Right kidney (tissue), 1 donor: ENCODE results near the gene NFRKB.
"Not testable (repeated sequence)": the region's sequence is repeated elsewhere in the genome, so short reads cannot be mapped to it uniquely, and the experiment has no call there.

Experiments used
- DNase-seq: peaks from one replicate; pipeline ENCODE4 v3.0.0-alpha.2; 2016

The NFRKB gene

GRCh38 chr11:129894278-129895125 lies 876 bp downstream of the NFRKB start:
- no peak for DNase-seq

GRCh38 chr11:129888451-129888850 lies 6.9 kb downstream of the NFRKB start:
- no peak for DNase-seq

GRCh38 chr11:129885381-129885780 lies 10.0 kb downstream of the NFRKB start:
- no peak for DNase-seq

DNA sequence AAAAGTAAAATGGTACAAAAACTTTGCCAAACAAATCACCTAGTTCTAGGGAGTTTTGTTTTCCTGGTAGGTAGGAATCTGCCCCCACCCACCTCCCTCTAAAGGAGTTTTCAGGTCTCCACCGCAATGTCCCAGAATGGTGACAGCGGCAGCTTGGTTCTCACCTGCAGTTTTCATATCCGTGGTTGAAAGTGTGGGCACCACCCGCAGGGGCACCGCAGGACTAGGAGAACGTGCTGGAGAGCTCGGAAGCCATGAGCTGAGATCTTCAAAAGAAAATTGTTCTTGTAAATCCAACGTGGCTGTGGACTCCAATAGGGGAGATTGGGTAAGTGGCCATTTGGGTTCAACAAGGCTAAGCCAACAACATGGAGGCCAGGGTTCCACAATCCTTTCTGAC lies 10.8 kb downstream of the NFRKB start:
- no peak for DNase-seq

DNA sequence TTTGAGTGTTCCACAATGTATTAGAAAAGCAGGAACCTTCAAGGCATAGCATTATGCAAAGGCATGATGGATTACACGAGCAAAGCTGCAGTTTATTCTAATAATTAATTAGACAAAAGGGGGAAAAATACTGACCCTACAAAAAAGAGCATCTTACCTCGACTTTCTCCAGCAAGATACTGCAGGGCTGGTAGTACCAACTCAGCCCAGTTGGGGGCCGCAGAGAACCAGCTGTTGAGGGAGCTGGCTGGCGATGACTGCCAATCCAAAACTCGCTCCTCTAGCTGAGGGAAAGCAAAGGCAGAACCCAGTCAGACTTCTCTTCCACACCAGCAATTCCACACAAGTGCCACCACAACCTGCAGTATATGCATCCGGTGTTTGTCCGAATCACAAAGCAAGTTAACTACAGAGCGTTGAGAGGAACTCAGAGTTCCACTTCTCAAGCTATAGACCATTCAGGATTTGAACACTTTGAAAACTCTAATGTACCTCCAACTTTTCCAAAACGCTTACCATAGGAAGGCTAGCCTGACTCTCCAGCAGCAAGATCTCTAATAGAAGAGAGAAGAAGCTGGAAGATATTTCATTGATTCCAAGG lies 13.7 kb downstream of the NFRKB start:
- DNase-seq, result no peak

- no peak for DNase-seq
Observed at GRCh38 chr11:129880311-129880710, 15.1 kb downstream of the NFRKB start.

- no peak for DNase-seq
Observed at GRCh38 chr11:129871914-129872313, 23.5 kb downstream of the NFRKB start.

- DNase-seq, result not testable (repeated sequence)
Observed at GRCh38 chr11:129868626-129869025, 26.8 kb downstream of the NFRKB start.

GRCh38 chr11:129866311-129866710 lies 29.1 kb downstream of the NFRKB start:
- no peak for DNase-seq

- DNase-seq, result no peak
Observed at GRCh38 chr11:129865701-129866100, 29.7 kb downstream of the NFRKB start.

DNA sequence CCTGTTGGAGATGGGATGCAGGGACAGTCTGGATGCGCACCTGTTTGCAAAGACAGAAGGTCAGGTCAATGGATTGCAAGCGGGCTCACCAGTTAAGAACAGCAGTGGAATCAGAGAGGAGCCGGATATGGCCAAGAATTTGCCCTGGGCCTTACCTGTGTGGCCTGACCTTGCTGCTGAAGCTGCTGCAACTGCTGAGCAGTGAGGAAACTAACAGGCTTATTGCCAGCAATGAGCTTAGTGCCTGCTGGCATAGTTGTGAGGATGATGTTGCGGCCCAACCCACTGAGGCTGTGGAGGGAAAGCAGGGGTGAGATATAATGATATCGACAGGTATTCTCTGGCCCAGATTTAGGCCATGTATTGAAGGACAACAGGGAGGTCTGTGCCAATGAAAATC lies 30.6 kb downstream of the NFRKB start:
- no peak for DNase-seq

GRCh38 chr11:129861702-129862522 lies 33.5 kb downstream of the NFRKB start:
- DNase-seq, result peak; percentile 42

DNA sequence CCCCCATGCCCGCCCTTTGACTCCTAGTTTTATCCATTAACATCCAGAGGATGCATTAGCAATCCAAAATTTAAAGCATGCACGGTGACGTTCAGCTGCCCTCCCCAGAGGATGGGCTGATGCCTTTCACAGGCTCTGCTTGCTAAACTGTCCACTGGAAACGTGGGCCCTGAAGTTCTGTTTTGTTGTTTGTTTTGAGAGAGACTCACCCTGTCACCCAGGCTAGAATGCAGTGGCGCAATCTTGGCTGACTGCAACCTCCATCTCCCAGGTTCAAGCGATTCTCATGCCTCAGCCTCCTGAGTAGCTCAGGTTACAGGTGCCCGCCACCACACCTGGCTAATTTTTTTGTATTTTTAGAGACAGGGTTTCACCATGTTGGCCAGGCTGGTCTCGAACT lies 39.3 kb downstream of the NFRKB start:
- no peak for DNase-seq

- no peak for DNase-seq
Observed at GRCh38 chr11:129855086-129855485, 40.3 kb downstream of the NFRKB start.

- DNase-seq, result no peak
Observed at GRCh38 chr11:129854232-129854805, 41.1 kb downstream of the NFRKB start.

- DNase-seq, result no peak
Observed at GRCh38 chr11:129853518-129854231, 41.7 kb downstream of the NFRKB start.

DNA sequence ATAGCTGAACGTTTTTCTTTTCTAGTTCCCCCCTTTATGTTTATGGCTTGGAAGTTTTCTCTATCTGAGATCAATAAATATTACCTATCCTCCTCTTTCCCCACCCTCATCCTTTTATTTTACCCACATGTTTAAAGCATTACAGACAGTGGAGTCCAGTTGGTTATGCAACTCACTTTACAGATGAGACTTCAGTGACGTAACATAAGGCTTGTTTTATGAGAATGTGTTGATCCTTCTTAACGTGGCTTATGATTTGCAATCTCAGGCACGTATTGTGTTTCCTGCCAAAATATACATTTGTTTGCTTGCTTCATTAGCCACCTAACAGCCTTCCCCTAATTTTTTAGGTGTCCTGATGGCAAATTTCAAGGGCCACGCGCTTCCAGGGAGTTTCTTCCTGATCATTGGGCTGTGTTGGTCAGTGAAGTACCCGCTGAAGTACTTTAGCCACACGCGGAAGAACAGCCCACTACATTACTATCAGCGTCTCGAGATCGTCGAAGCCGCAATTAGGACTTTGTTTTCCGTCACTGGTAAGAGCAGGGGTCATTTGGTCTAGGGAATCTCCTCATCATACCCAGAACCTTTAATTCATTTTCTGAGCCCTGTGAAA lies 43.1 kb downstream of the NFRKB start:
- DNase-seq, result no peak

- no peak for DNase-seq
Observed at GRCh38 chr11:129849447-129850130, 45.8 kb downstream of the NFRKB start.

DNA sequence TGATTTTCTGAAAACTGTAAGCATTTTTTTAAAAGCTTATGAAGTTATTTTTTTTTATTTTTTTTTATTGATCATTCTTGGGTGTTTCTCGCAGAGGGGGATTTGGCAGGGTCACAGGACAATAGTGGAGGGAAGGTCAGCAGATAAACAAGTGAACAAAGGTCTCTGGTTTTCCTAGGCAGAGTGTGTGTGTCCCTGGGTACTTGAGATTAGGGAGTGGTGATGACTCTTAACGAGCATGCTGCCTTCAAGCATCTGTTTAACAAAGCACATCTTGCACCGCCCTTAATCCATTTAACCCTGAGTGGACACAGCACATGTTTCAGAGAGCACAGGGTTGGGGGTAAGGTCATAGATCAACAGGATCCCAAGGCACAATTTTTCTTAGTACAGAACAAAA lies 48.0 kb downstream of the NFRKB start:
- DNase-seq, result not testable (repeated sequence)

GRCh38 chr11:129846508-129847335 lies 48.7 kb downstream of the NFRKB start:
- DNase-seq, result no peak
